A673 (cell line): ENCODE data around the gene LCT. TPM values are rescaled to one million over a fixed set of nuclear protein-coding genes. Genes with fewer than 3 reads are reported as not detected.

Experiments used
- BruUV-seq: library from RNA; stranded (reverse); fragments of 400-500 nt; replicated peaks from 2 replicates; lab custom pipeline; 2021; lab: Mats Ljungman, UMichigan
- CTCF ChIA-PET: fragments of 300-600 bp; sonication (Branson Sonifier 250); formaldehyde crosslinking; loops from one replicate; lab custom pipeline; 2022; ENCODE audit warnings: antibody characterized with exemption; lab: Charles Lee
- POLR2A ChIA-PET: fragments of 300-600 bp; sonication (Branson Sonifier 250); formaldehyde crosslinking; loops from one replicate; lab custom pipeline; 2022; ENCODE audit warnings: antibody characterized with exemption; ENCODE audit not compliant: low non-redundant PET; lab: Charles Lee
- DNase-seq: peaks from one replicate; pipeline ENCODE4 v3.0.0-alpha.2; 2015; ENCODE audit warnings: low spot score
- H3K27ac ChIP-seq: fragments of 200-600 bp; sonication (generic); 2 replicates; pipeline ENCODE4 v1.5.1; 2016; ENCODE audit warnings: mixed run types, low read depth, mild to moderate bottlenecking, mixed read lengths, antibody characterized with exemption, low read length; ENCODE audit not compliant: poor library complexity, severe bottlenecking
- H3K27me3 ChIP-seq: fragments of 200-600 bp; sonication (generic); replicated peaks from 2 replicates; pipeline ENCODE4 v1.6.1; 2017; ENCODE audit warnings: mixed run types, low read depth, mild to moderate bottlenecking, mixed read lengths, antibody characterized with exemption, low read length; ENCODE audit not compliant: insufficient read depth, poor library complexity
- H3K36me3 ChIP-seq: fragments of 200-600 bp; sonication (generic); 2 replicates; pipeline ENCODE4 v1.6.1; 2016; ENCODE audit warnings: mixed run types, mild to moderate bottlenecking, mixed read lengths, antibody characterized with exemption, low read length; ENCODE audit not compliant: insufficient read depth, poor library complexity, severe bottlenecking
- H3K4me1 ChIP-seq: fragments of 200-600 bp; sonication (generic); 2 replicates; pipeline ENCODE4 v1.6.1; 2017; ENCODE audit warnings: mixed run types, mild to moderate bottlenecking, mixed read lengths, antibody characterized with exemption, low read length; ENCODE audit not compliant: insufficient read depth, poor library complexity, severe bottlenecking
- H3K4me3 ChIP-seq: fragments of 200-600 bp; sonication (generic); 2 replicates; pipeline ENCODE4 v1.5.1; 2016; ENCODE audit warnings: low read depth, mixed run types, mild to moderate bottlenecking, mixed read lengths, low read length; ENCODE audit not compliant: poor library complexity, severe bottlenecking
- H3K9me3 ChIP-seq: fragments of 200-600 bp; sonication (generic); 2 replicates; pipeline ENCODE4 v1.6.1; 2016; ENCODE audit warnings: mixed run types, low read depth, mild to moderate bottlenecking, mixed read lengths, antibody characterized with exemption, low read length; ENCODE audit not compliant: poor library complexity, severe bottlenecking
- CTCF ChIP-seq: fragments of 300-800, 200-600 bp; sonication (generic); conservative IDR thresholded peaks from 2 replicates; pipeline ENCODE4 v1.5.1; 2017; ENCODE audit warnings: low read depth, mild to moderate bottlenecking, antibody characterized with exemption, low read length, moderate library complexity, mixed read lengths
- EZH2 ChIP-seq: fragments of 200-600 bp; sonication (generic); IDR thresholded peaks from 2 replicates; pipeline ENCODE4 v1.6.1; 2017; ENCODE audit warnings: borderline replicate concordance, low read depth, mild to moderate bottlenecking, mixed read lengths, antibody characterized with exemption, low read length; ENCODE audit not compliant: poor library complexity, severe bottlenecking
- intact Hi-C: fragments of 100-400 bp; cut with micrococcal nuclease; formaldehyde crosslinking; loops from one replicate; pipeline ENCODE4 v1.10.0; 2022; ENCODE audit not compliant: unreplicated experiment
- total RNA-seq: library from RNA; stranded (reverse); gene quantifications from 2 replicates; pipeline ENCODE4 v1.2.3, GENCODE V29; 2021

Gene LCT
- total RNA-seq, 1 experiment from 2014 or later, result 0.39 TPM

- no peaks in the 10 kb centered on the region for H3K4me1 ChIP-seq
- no peaks in the 10 kb centered on the region for H3K27me3 ChIP-seq
- TF ChIP-seq CTCF (no peak), EZH2 (no peak)
- no peak for DNase-seq
- no peaks in the 10 kb centered on the region for H3K9me3 ChIP-seq
- H3K27ac ChIP-seq, result no peak overlapping the region
- ChIA-PET POLR2A (interaction anchor here (0.6 kb wide), 1 partner anchor 10 kb away, joined by 13 read pairs; no protein-coding TSS in a partner anchor), CTCF (no interaction called here)
- peaks cover 44% of the 10 kb centered on the region for H3K36me3 ChIP-seq
- no TSS peak for BruUV-seq
- H3K4me3 ChIP-seq, result no peak overlapping the region
- intact Hi-C loops, result no loop called here
These were observed 50.2 kb downstream of the LCT start for GRCh38 chr2:135786823-135787222.

GRCh38 chr2:135785032-135785431 is 52.0 kb downstream of the LCT start:
- BruUV-seq, result no TSS peak

GRCh38 chr2:135783439-135783838 is 53.5 kb downstream of the LCT start:
- no TSS peak for BruUV-seq
- CTCF ChIA-PET, result no interaction called here
- H3K4me3 ChIP-seq, result no peak overlapping the region
- TF ChIP-seq EZH2 (no peak), CTCF (no peak)
- no peaks in the 10 kb centered on the region for H3K4me1 ChIP-seq
- POLR2A ChIA-PET, result no interaction called here
- H3K27me3 ChIP-seq, result no peaks in the 10 kb centered on the region
- intact Hi-C loops, result no loop called here
- no peak for DNase-seq
- peaks cover 75% of the 10 kb centered on the region for H3K36me3 ChIP-seq
- H3K27ac ChIP-seq, result no peak overlapping the region
- H3K9me3 ChIP-seq, result no peaks in the 10 kb centered on the region

More at GRCh38 chr2:135785032-135785431, 52.0 kb downstream of the LCT start:
- ChIA-PET CTCF (no interaction called here), POLR2A (interaction anchor here (0.6 kb wide), 1 partner anchor 181 kb away, joined by 3 read pairs; no protein-coding TSS in a partner anchor)
- intact Hi-C loops, result no loop called here
- no peak overlapping the region for H3K27ac ChIP-seq
- H3K4me1 ChIP-seq, result no peaks in the 10 kb centered on the region
- H3K4me3 ChIP-seq, result no peak overlapping the region
- TF ChIP-seq EZH2 (no peak), CTCF (peak; percentile 37)
- no peak for DNase-seq
- peaks cover 62% of the 10 kb centered on the region for H3K36me3 ChIP-seq
- H3K9me3 ChIP-seq, result no peaks in the 10 kb centered on the region
- H3K27me3 ChIP-seq, result no peaks in the 10 kb centered on the region
